Neural progenitor cell (in vitro differentiated cells): ENCODE data around the gene FUZ. TPM values are rescaled to one million over a fixed set of nuclear protein-coding genes. Genes with fewer than 3 reads are reported as not detected.

Experiments used
- DNase-seq: peaks from one replicate; pipeline ENCODE4 v3.0.0-alpha.2; 2016; ENCODE audit warnings: low spot score
- H2AFZ ChIP-seq: fragments of 200-600 bp; sonication (generic); replicated peaks from 2 replicates; pipeline ENCODE4 v1.6.1; 2016; ENCODE audit warnings: antibody characterized with exemption
- H3F3A ChIP-seq: fragments of 200-600 bp; sonication (generic); 2 replicates; pipeline ENCODE4 v1.6.1; 2016; ENCODE audit warnings: antibody characterized with exemption, low read depth
- H3K27ac ChIP-seq: fragments of 200-600 bp; sonication (generic); 2 replicates; pipeline ENCODE4 v1.5.1; 2016; ENCODE audit warnings: mild to moderate bottlenecking
- H3K27me3 ChIP-seq: fragments of 200-600 bp; sonication (generic); 2 replicates; pipeline ENCODE4 v1.6.1; 2016; ENCODE audit warnings: mild to moderate bottlenecking, moderate library complexity
- H3K36me3 ChIP-seq: fragments of 200-600 bp; sonication (generic); 2 replicates; pipeline ENCODE4 v1.5.1; 2016
- H3K4me1 ChIP-seq: fragments of 200-600 bp; sonication (generic); 2 replicates; pipeline ENCODE4 v1.6.1; 2016; ENCODE audit warnings: mixed run types
- H3K4me2 ChIP-seq: fragments of 200-600 bp; sonication (generic); 2 replicates; pipeline ENCODE4 v1.6.1; 2016
- H3K4me3 ChIP-seq: fragments of 200-600 bp; sonication (generic); 2 replicates; pipeline ENCODE4 v1.5.1; 2016
- H3K79me2 ChIP-seq: fragments of 200-600 bp; sonication (generic); 2 replicates; pipeline ENCODE4 v1.6.1; 2016; ENCODE audit warnings: low read depth
- H3K9ac ChIP-seq: fragments of 200-600 bp; sonication (generic); 2 replicates; pipeline ENCODE4 v1.6.1; 2016
- H3K9me3 ChIP-seq: fragments of 200-600 bp; sonication (generic); 2 replicates; pipeline ENCODE4 v1.5.1; 2016; ENCODE audit warnings: low read depth
- H4K20me1 ChIP-seq: fragments of 200-600 bp; sonication (generic); 2 replicates; pipeline ENCODE4 v1.6.1; 2016; ENCODE audit warnings: low read depth
- H3K27ac Mint-ChIP-seq: 3 replicates; pipeline ENCODE4 v1.8.0; 2021; ENCODE audit warnings: mixed read lengths
- H3K27me3 Mint-ChIP-seq: 2 replicates; pipeline ENCODE4 v1.8.0; 2022; ENCODE audit warnings: low read depth, mild to moderate bottlenecking, inconsistent platforms, moderate library complexity, mixed read lengths; ENCODE audit not compliant: insufficient read depth
- H3K36me3 Mint-ChIP-seq: 3 replicates; pipeline ENCODE4 v1.8.0; 2021; ENCODE audit warnings: mixed read lengths
- H3K4me1 Mint-ChIP-seq: 3 replicates; pipeline ENCODE4 v1.8.0; 2021; ENCODE audit warnings: mixed read lengths
- H3K4me3 Mint-ChIP-seq: 3 replicates; pipeline ENCODE4 v1.8.0; 2021; ENCODE audit warnings: mild to moderate bottlenecking, moderate library complexity, mixed read lengths
- H3K9me3 Mint-ChIP-seq: 3 replicates; pipeline ENCODE4 v1.8.0; 2020; ENCODE audit warnings: mixed read lengths
- EZH2 ChIP-seq: fragments of 200-600 bp; sonication (generic); IDR thresholded peaks from 2 replicates; pipeline ENCODE4 v1.6.1; 2017; ENCODE audit warnings: antibody characterized with exemption, mild to moderate bottlenecking, moderate library complexity
- EZH2phosphoT487 ChIP-seq: fragments of 200-600 bp; sonication (generic); IDR thresholded peaks from 2 replicates; pipeline ENCODE4 v1.6.1; 2017; ENCODE audit warnings: antibody characterized with exemption
- total RNA-seq: library from RNA; depleted of rRNA; stranded (reverse); fragments of >200 nt; gene quantifications from 2 replicates; pipeline ENCODE4 v1.2.3, GENCODE V29; 2015; ENCODE audit warnings: low replicate concordance
- TF ChIP-seq, protein P1 (sequence below): fragments of 200-600 bp; sonication (generic); IDR thresholded peaks from 2 replicates; pipeline ENCODE4 v1.5.1; 2017; ENCODE audit warnings: antibody characterized with exemption, mild to moderate bottlenecking

The FUZ gene
- total RNA-seq, 1 donor from 2014 or later = 24.6 TPM

DNA sequence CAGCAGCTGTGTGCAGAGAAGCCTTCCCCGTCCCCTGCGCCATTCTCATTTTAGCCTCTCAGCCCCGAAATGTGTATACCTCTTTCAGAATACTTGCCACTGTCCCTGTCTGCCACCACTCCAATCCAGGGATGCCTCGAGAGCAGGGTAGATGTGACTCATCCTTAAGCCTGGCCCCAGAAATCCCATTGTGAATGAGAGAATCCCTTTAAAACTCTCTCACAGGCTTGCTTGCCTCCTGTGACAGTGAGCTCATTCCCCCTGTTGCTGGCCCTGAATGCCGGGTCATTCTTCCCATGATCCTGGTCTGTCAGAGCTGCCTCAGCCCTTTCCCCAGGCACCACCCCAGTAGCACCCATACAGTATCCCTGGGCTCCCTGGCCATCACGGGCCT is 36.7 kb downstream of the FUZ start:
- H3K4me2 ChIP-seq = no peak overlapping the region
- H3K27me3 ChIP-seq = no peaks in the 10 kb centered on the region
- peak overlapping the region; percentile 2 for H3K27ac Mint-ChIP-seq
- no peak overlapping the region for H3K4me3 ChIP-seq
- H3F3A ChIP-seq = no peaks in the 10 kb centered on the region
- no peaks in the 10 kb centered on the region for H3K4me1 ChIP-seq
- no peak overlapping the region for H3K9ac ChIP-seq
- no peak for DNase-seq
- H3K27me3 Mint-ChIP-seq = no peaks in the 10 kb centered on the region
- no peak overlapping the region for H2AFZ ChIP-seq
- TF ChIP-seq EZH2phosphoT487 = no peak
- no peak for TF ChIP-seq EZH2
- TF ChIP-seq, protein P1, sequence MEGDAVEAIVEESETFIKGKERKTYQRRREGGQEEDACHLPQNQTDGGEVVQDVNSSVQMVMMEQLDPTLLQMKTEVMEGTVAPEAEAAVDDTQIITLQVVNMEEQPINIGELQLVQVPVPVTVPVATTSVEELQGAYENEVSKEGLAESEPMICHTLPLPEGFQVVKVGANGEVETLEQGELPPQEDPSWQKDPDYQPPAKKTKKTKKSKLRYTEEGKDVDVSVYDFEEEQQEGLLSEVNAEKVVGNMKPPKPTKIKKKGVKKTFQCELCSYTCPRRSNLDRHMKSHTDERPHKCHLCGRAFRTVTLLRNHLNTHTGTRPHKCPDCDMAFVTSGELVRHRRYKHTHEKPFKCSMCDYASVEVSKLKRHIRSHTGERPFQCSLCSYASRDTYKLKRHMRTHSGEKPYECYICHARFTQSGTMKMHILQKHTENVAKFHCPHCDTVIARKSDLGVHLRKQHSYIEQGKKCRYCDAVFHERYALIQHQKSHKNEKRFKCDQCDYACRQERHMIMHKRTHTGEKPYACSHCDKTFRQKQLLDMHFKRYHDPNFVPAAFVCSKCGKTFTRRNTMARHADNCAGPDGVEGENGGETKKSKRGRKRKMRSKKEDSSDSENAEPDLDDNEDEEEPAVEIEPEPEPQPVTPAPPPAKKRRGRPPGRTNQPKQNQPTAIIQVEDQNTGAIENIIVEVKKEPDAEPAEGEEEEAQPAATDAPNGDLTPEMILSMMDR = no peak
- H3K27ac ChIP-seq = no peak overlapping the region
- H3K4me3 Mint-ChIP-seq = no peak overlapping the region
- H4K20me1 ChIP-seq = peaks cover 10% of the 10 kb centered on the region
- H3K4me1 Mint-ChIP-seq = peaks cover 17% of the 10 kb centered on the region
- no peaks in the 10 kb centered on the region for H3K9me3 ChIP-seq
- no peaks in the 10 kb centered on the region for H3K9me3 Mint-ChIP-seq
- peaks cover 4% of the 10 kb centered on the region for H3K36me3 Mint-ChIP-seq
- no peaks in the 10 kb centered on the region for H3K36me3 ChIP-seq
- H3K79me2 ChIP-seq = peaks cover 44% of the 10 kb centered on the region

DNA sequence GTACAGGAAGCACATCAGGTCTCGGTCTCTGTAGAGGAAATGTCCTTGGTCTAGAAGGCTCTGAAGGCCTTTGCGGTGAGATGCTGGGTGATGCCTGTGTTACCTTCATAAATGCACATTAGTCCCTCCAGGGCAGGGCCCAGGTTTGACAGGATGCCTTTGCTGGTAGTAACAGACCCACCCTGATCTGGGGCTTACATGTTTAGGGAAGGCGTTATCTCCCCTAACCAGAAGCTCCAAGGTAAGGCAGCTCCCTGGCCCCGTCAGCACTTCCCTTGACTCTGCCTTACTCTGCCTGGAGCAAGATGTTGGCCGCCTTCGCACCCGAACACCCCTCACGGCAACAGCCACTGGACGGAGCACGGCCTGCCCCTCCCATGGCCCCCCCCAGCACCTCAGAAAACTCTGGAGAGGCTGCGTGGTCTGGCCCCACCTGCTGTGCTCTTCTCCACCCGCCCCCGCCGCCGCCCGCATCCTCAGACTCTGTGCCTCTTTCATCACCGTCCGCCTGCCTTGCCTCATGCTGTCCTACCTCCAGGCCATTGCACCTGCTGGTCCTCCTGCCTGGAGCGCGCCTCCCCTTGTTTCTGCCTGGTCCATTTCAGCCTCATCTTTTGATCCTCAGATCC is 37.2 kb downstream of the FUZ start:
- Histone ChIP-seq H4K20me1 (peaks cover 5% of the 10 kb centered on the region), H3F3A (no peaks in the 10 kb centered on the region), H3K79me2 (peaks cover 49% of the 10 kb centered on the region), H3K4me2 (no peak overlapping the region), H3K36me3 (no peaks in the 10 kb centered on the region), H2AFZ (no peak overlapping the region), H3K27me3 (no peaks in the 10 kb centered on the region), H3K9ac (no peak overlapping the region), H3K9me3 (no peaks in the 10 kb centered on the region), H3K4me1 (no peaks in the 10 kb centered on the region), H3K4me3 (no peak overlapping the region), H3K27ac (peak overlapping the region; percentile 63)
- Mint-ChIP-seq H3K27ac (peak overlapping the region; percentile 2), H3K4me3 (no peak overlapping the region), H3K9me3 (no peaks in the 10 kb centered on the region), H3K36me3 (peaks cover 4% of the 10 kb centered on the region), H3K4me1 (peaks cover 12% of the 10 kb centered on the region), H3K27me3 (no peaks in the 10 kb centered on the region)
- TF ChIP-seq EZH2 = no peak
- no peak for TF ChIP-seq EZH2phosphoT487
- TF ChIP-seq, protein P1 = no peak
- DNase-seq = no peak

DNA sequence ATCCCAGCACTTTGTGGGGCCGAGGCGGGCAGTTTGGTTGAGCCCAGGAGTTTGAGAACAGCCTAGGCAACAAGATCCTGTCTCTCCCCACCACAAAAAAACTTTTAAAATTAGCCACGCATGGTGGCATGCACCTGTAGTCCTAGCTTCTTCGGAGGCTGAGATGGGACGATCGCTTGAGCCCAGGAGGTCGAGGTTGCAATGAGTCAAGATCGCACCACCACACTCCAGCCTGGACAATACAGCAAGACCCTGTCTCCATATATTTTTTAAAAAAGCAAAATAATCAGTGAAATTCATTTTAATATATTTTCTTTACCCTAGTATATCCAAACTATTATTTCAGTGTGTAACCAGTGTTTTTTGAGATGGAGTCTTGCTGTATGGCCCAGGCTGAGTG is 38.1 kb downstream of the FUZ start:
- DNase-seq = no peak
- no peaks in the 10 kb centered on the region for H3K27me3 ChIP-seq
- H3F3A ChIP-seq = no peaks in the 10 kb centered on the region
- Mint-ChIP-seq H3K9me3 (no peaks in the 10 kb centered on the region), H3K4me3 (no peak overlapping the region), H3K27me3 (peaks cover 4% of the 10 kb centered on the region), H3K36me3 (peaks cover 4% of the 10 kb centered on the region), H3K4me1 (peaks cover 9% of the 10 kb centered on the region), H3K27ac (no peak overlapping the region)
- H3K4me3 ChIP-seq = no peak overlapping the region
- H3K36me3 ChIP-seq = no peaks in the 10 kb centered on the region
- H3K9ac ChIP-seq = no peak overlapping the region
- no peak overlapping the region for H3K4me2 ChIP-seq
- no peak overlapping the region for H3K27ac ChIP-seq
- peaks cover 5% of the 10 kb centered on the region for H4K20me1 ChIP-seq
- TF ChIP-seq, protein P1 = no peak
- TF ChIP-seq EZH2 (no peak), EZH2phosphoT487 (no peak)
- no peaks in the 10 kb centered on the region for H3K9me3 ChIP-seq
- H2AFZ ChIP-seq = no peak overlapping the region
- H3K4me1 ChIP-seq = no peaks in the 10 kb centered on the region
- peaks cover 58% of the 10 kb centered on the region for H3K79me2 ChIP-seq
